ENCODE data around the gene SDHA. TPM values are rescaled to one million over a fixed set of nuclear protein-coding genes. Genes with fewer than 3 reads are reported as not detected.
A peak's percentile ranks its signal among the peaks of the same experiment; 100 is the strongest.
"Not testable (repeated sequence)": the region's sequence is repeated elsewhere in the genome, so short reads cannot be mapped to it uniquely, and the experiment has no call there.

Gene SDHA
- total RNA-seq, 2 donors from 2014 or later, result 59.6 to 70.5 TPM

DNA sequence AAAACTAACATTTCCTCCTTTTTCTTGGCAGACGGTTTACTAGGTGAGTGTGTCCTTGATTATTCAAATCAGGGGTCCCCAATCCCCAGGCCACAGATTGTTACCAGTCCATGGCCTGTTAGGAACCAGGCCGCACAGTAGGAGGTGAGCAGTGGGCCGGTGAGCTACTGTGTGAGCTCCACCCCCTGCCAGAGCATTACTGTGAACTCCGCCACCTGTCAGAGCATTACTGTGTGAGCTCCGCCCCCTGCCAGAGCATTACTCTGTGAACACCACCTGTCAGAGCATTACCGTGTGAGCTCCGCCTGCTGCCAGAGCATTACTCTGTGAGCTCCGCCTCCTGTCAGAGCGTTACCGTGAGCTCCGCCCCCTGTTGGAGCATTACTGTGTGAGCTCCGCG, 39.0 kb downstream of the SDHA start:
- Histone ChIP-seq H3K27ac (no peak overlapping the region), H3K27me3 (replicated peaks; ENCODE audit: insufficient read depth) (no peaks in the 10 kb centered on the region), H3K9me3 (no peaks in the 10 kb centered on the region), H3K4me1 (ENCODE audit: control insufficient read depth in 1 of 2, low read depth in 2 of 2) (no peaks in the 10 kb centered on the region), H3K36me3 (peaks cover 20% of the 10 kb centered on the region), H3K4me3 (no peak overlapping the region)
- ATAC-seq (ENCODE audit: insufficient number of reproducible peaks, low FRiP score, low read depth) (no peak), DNase-seq (ENCODE audit: low spot score) (no peak)
- TF ChIP-seq, protein P1, sequence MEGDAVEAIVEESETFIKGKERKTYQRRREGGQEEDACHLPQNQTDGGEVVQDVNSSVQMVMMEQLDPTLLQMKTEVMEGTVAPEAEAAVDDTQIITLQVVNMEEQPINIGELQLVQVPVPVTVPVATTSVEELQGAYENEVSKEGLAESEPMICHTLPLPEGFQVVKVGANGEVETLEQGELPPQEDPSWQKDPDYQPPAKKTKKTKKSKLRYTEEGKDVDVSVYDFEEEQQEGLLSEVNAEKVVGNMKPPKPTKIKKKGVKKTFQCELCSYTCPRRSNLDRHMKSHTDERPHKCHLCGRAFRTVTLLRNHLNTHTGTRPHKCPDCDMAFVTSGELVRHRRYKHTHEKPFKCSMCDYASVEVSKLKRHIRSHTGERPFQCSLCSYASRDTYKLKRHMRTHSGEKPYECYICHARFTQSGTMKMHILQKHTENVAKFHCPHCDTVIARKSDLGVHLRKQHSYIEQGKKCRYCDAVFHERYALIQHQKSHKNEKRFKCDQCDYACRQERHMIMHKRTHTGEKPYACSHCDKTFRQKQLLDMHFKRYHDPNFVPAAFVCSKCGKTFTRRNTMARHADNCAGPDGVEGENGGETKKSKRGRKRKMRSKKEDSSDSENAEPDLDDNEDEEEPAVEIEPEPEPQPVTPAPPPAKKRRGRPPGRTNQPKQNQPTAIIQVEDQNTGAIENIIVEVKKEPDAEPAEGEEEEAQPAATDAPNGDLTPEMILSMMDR (IDR thresholded peaks at IDR 0.05), result no peak

DNA sequence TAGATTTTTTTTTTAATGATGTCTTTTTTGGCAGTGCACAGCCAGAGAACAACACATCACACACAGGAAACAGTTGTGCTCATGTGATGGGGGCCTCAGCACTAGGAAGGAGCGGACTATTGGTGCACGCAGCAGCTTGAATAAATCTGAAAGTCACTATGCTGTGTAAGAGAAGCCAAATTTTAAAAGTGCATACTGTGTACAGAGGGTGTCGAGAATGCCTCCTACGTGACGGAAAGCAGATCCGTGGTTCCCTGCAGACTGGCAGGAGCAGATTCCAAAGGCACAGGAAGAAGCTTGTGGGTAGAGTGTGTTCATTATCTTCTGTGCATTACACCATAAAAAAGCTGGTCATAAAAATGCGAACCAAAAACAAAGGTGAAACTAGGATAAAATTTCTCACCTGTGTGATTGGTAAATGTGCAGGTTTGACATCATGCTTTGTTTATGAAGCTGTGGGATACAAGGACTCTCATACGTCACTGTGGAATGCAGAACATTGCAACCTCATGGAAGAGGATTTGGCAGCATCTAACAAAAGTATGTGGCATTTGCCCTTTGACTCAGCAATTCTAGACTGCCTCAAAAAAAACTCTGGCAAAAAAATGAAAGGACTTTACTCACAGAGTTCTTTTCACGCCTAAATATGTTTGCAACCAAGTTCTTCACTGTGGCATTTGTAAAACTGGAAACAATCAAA, 45.3 kb downstream of the SDHA start:
- peaks cover 15% of the 10 kb centered on the region for H3K36me3 ChIP-seq
- H3K9me3 ChIP-seq; H3K4me3 ChIP-seq; H3K27me3 ChIP-seq (replicated peaks; ENCODE audit: insufficient read depth); ATAC-seq (ENCODE audit: insufficient number of reproducible peaks, low FRiP score, low read depth); H3K27ac ChIP-seq; DNase-seq (ENCODE audit: low spot score); H3K4me1 ChIP-seq (ENCODE audit: control insufficient read depth in 1 of 2, low read depth in 2 of 2): not testable (repeated sequence)

DNA sequence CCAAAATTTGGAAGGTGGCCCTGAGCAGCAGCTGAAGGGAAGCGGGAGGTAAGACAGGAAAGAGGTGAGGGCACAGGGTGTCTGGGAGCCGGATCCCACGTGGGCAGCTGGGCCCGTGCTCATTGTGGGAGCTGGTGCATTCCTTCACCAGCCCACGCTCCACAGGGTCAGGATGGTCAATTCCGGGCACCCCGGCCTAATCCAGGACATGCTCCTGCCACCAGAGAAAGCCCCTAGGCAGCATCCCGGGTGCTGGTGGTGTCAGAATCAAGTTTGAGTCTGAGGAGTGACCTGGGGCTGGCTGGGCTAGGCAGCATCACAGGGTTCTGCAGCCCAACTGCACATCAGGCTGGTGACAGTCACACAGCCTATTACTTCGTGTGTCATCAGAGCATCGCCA, 46.2 kb downstream of the SDHA start:
- Histone ChIP-seq H3K27ac (no peak overlapping the region), H3K4me1 (ENCODE audit: control insufficient read depth in 1 of 2, low read depth in 2 of 2) (no peaks in the 10 kb centered on the region), H3K9me3 (no peaks in the 10 kb centered on the region), H3K27me3 (replicated peaks; ENCODE audit: insufficient read depth) (no peaks in the 10 kb centered on the region), H3K4me3 (no peak overlapping the region), H3K36me3 (peaks cover 12% of the 10 kb centered on the region)
- TF ChIP-seq, protein P1 (IDR thresholded peaks at IDR 0.05), result no peak
- ATAC-seq (ENCODE audit: insufficient number of reproducible peaks, low FRiP score, low read depth), result no peak
- no peak for DNase-seq (ENCODE audit: low spot score)

DNA sequence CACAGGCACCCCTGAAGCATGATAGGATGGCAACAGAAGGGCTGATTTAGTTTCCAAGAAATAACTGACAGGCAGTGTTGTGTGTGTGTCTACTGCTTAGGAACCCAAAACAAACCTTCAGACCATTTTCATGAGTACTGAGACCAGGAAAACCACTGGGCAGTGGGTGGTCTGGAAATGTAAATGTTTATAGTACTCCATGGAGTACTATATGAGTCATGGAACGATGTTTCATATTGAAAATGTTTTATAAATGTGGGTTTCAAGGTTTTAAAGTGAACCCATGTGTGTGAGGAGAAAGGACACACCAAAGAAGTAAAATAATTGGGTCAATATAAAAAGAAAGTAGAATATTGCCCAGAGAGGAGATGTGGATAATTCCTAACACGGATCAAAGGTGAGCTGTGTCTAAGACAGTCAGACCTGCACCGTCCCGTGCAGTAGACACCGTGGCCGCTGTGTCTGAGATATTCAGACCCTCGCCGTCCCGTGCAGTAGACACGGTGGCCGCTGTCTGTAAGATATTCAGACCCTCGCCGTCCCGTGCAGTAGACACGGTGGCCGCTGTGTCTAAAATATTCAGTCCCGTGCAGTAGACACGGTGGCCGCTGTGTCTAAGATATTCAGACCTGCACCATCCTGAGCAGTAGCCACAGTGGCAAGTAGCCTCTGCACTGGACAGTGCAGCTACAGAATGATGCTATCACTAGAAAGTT, 48.3 kb downstream of the SDHA start:
- not testable (repeated sequence) for H3K27me3 ChIP-seq (replicated peaks; ENCODE audit: insufficient read depth); H3K27ac ChIP-seq; H3K4me3 ChIP-seq; ATAC-seq (ENCODE audit: insufficient number of reproducible peaks, low FRiP score, low read depth); H3K4me1 ChIP-seq (ENCODE audit: control insufficient read depth in 1 of 2, low read depth in 2 of 2); H3K9me3 ChIP-seq; DNase-seq (ENCODE audit: low spot score)
- peaks cover 12% of the 10 kb centered on the region for H3K36me3 ChIP-seq

DNA sequence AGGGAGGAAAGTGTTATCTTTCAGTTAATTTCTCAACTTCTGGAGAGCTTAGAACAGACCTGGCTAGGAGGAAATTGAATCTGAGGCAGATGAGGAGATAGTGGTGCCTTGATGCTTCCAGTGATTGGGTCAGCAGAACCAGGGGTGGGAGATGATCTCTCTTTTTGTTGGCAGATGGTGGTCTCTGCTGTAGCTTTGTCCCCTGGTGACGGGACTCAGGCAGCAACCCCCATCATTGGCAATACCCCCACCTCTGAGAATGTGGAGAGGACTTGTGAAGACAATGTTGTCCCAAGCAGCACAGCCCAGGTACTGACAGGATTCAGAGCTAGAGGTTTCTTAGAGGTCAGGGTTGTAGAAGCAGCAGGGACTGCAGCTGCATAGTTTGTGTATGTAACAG, 49.6 kb downstream of the SDHA start:
- H3K27me3 ChIP-seq (replicated peaks; ENCODE audit: insufficient read depth), result no peaks in the 10 kb centered on the region
- ATAC-seq (ENCODE audit: insufficient number of reproducible peaks, low FRiP score, low read depth), result no peak
- H3K4me1 ChIP-seq (ENCODE audit: control insufficient read depth in 1 of 2, low read depth in 2 of 2), result peaks cover 0 to 6% of the 10 kb centered on the region in 2 donors
- peaks cover 12% of the 10 kb centered on the region for H3K36me3 ChIP-seq
- no peak overlapping the region for H3K4me3 ChIP-seq
- H3K27ac ChIP-seq, result no peak overlapping the region
- no peak for DNase-seq (ENCODE audit: low spot score)
- TF ChIP-seq, protein P1 (IDR thresholded peaks at IDR 0.05), result no peak
- no peaks in the 10 kb centered on the region for H3K9me3 ChIP-seq

DNA sequence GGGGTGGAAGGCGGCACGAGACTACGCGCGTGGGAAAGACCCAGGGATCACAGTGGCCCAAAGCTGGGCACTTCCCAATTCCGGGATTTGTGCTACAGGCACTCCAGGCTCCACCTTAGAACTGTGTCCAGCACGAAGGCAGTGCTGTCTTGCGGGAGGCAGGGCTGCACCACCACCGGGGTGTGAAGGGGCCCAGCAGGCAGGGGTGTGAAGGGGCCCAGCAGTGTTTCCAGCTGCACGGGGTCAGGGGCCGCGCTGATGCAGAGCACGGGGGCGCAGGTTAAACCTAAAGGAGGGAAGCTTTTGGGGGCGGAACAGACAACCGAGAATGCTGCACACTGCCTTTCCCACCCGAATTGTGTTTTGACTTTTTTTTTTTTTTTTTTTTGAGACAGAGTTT, 52.2 kb downstream of the SDHA start:
- no peaks in the 10 kb centered on the region for H3K27me3 ChIP-seq (replicated peaks; ENCODE audit: insufficient read depth)
- H3K9me3 ChIP-seq, result no peaks in the 10 kb centered on the region
- peak overlapping the region; percentile 95 for H3K4me3 ChIP-seq
- peaks cover 10 to 16% of the 10 kb centered on the region in 2 donors for H3K4me1 ChIP-seq (ENCODE audit: control insufficient read depth in 1 of 2, low read depth in 2 of 2)
- ATAC-seq (ENCODE audit: insufficient number of reproducible peaks, low FRiP score, low read depth) (no peak), DNase-seq (ENCODE audit: low spot score) (no peak)
- H3K36me3 ChIP-seq, result peaks cover 13% of the 10 kb centered on the region
- TF ChIP-seq, protein P1 (IDR thresholded peaks at IDR 0.05), result no peak
- H3K27ac ChIP-seq, result peak overlapping the region in 1 of 2 donors; percentile 77

DNA sequence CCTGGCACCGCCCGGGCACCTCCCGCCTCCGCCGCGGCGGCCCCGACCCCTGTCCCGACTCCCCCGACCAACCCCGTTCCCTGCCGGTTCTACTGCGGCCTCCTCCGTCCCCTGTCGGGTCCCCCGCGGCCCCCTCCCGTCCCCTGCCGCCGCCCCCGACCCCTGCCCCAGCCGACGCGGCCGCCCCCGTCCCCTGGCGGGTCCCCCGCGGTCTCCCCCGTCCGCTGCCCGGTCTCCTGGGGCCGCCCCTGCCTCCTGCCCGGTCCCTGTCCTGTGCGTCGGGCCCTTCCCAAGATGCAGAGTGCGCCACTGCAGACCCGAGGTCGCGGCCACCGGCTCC, 53.7 kb downstream of the SDHA start:
- H3K9me3 ChIP-seq; ATAC-seq (ENCODE audit: insufficient number of reproducible peaks, low FRiP score, low read depth): not testable (repeated sequence)
- H3K27ac ChIP-seq, result peak overlapping the region; percentile 61 to 77

DNA sequence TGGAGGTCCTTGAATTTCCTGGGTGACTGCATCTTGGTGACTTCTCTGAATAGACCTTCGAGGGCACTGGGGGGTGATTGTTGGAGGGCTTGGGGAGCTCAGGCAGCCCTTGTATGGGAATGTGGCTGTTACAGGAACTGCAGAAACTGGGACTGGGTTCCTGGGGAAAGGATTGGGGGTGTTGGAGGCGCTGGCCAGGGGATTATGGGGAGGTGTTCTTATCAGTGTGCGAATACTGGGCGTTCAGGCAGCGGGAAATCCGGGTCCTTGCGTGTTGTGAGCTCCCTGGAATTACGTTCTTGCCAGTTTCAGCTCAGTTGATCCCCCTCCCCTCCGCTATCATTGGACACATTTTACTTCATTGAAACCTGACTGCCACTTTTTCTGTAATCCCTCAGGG, 55.0 kb downstream of the SDHA start:
- Histone ChIP-seq H3K36me3 (peaks cover 11% of the 10 kb centered on the region), H3K4me1 (ENCODE audit: control insufficient read depth in 1 of 2, low read depth in 2 of 2) (peaks cover 10 to 16% of the 10 kb centered on the region in 2 donors)
- H3K27me3 ChIP-seq (replicated peaks; ENCODE audit: insufficient read depth); H3K27ac ChIP-seq; DNase-seq (ENCODE audit: low spot score); ATAC-seq (ENCODE audit: insufficient number of reproducible peaks, low FRiP score, low read depth); H3K4me3 ChIP-seq; H3K9me3 ChIP-seq: not testable (repeated sequence)

More for the DNA sequence above, 53.7 kb downstream of the SDHA start:
- Histone ChIP-seq H3K4me1 (ENCODE audit: control insufficient read depth in 1 of 2, low read depth in 2 of 2) (peaks cover 10 to 16% of the 10 kb centered on the region in 2 donors), H3K36me3 (peaks cover 11% of the 10 kb centered on the region), H3K4me3 (peak overlapping the region; percentile 95)
- DNase-seq (ENCODE audit: low spot score); H3K27me3 ChIP-seq (replicated peaks; ENCODE audit: insufficient read depth): not testable (repeated sequence)

DNA sequence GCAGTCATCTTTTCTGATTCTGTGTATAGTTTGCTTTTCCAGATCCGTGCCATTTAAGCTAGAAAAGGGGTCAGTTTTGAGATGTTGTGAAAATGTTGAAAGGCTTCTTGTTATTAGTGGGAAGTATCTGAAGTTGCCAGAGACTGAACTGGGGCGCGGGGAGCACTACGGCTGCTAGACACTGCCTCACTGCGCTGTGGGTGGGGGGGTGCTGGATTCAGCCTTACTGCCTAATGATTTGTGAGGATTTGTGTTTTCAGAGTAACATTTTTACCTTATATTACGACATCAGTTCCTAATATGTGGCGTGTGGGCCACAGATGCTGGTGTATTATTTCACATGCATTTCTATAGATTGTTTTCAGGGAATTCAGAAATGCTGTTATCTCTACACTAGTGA, 55.4 kb downstream of the SDHA start:
- H3K4me3 ChIP-seq; H3K27ac ChIP-seq; ATAC-seq (ENCODE audit: insufficient number of reproducible peaks, low FRiP score, low read depth); DNase-seq (ENCODE audit: low spot score); H3K27me3 ChIP-seq (replicated peaks; ENCODE audit: insufficient read depth); H3K9me3 ChIP-seq: not testable (repeated sequence)
- H3K4me1 ChIP-seq (ENCODE audit: control insufficient read depth in 1 of 2, low read depth in 2 of 2), result peaks cover 10 to 16% of the 10 kb centered on the region in 2 donors
- peaks cover 11% of the 10 kb centered on the region for H3K36me3 ChIP-seq

Measured in thoracic aorta (tissue), 2 donors.